GM12874 (cell line): ENCODE data around the gene TOMM20.

ENCODE experiments used
- TF ChIP-seq, protein P1 (sequence below): IDR thresholded peaks from 2 replicates; pipeline ENCODE4 v1.5.1; 2011; ENCODE audit warnings: low read depth, mild to moderate bottlenecking, control low read depth, low read length, moderate library complexity; ENCODE audit not compliant: insufficient read depth

The TOMM20 gene

DNA sequence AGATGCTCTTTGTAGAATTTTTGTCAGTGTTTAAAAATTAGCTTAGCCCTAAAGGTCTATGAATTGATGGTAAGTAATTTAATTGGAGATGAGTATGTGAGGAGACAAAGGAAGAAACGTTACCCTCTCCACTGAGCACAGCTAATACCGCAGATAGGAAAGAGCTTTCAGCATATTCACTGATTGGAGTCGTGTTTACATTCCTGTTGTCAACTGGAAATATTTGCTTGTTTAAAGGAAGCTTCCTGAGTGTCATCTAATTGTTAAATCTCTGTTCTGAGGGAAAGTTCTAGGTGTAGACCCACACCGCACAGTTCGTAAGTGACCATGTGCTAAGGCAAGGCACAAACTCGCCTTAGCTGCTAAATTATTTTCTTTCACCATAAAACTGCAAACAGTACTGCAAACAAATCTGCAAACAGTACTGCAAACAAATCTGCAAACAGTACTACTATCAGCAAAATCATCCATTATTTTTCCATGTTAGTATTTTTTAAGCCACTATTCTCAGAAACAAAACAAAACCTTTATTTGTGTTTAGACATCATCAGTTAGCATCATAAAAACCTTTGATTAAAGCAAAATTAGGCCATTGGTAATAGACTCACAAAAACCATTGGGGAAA lies 32.6 kb downstream of the TOMM20 start:
- TF ChIP-seq, protein P1, sequence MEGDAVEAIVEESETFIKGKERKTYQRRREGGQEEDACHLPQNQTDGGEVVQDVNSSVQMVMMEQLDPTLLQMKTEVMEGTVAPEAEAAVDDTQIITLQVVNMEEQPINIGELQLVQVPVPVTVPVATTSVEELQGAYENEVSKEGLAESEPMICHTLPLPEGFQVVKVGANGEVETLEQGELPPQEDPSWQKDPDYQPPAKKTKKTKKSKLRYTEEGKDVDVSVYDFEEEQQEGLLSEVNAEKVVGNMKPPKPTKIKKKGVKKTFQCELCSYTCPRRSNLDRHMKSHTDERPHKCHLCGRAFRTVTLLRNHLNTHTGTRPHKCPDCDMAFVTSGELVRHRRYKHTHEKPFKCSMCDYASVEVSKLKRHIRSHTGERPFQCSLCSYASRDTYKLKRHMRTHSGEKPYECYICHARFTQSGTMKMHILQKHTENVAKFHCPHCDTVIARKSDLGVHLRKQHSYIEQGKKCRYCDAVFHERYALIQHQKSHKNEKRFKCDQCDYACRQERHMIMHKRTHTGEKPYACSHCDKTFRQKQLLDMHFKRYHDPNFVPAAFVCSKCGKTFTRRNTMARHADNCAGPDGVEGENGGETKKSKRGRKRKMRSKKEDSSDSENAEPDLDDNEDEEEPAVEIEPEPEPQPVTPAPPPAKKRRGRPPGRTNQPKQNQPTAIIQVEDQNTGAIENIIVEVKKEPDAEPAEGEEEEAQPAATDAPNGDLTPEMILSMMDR = no peak

DNA sequence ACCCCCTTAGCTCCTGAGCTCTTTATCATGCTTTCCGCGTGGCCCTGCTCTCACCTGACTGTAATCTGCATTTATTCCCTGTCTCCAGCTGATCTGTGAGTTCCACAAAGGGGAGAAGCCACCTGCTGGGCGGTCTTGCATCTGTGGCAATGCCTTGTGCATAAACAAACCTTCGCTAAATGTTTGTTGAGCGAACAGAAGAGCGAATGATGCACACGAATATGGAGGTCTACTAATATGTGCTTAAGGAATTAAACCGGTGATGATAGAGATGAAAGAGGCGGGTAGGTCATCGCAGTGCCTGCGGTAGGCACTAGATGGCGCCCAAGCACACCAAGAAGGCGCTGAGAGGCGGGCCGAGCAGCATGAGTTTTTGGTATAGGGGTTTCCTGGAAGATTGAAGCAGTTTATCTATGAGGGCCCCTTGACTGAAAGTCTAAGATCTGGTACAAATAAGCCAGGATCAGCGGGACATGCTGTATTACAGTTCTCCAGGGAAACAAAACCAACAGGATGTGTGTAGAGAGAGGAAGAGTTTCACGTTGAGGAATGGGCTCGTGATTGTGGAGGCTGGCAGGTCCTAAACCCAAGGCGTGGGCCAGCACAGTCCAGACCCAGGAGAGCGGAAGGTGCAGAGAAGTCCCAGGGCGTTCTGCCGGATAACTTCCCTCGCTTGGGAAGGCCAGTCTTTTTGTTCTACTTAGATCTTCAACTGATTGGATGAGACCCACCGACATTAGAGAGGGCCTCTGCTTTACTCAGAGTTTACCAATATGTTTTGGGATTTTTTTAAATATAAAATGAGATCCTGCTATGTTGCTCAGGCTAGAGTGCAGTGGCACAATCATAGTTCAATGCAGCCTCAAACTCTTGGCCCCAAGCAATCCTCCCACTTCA lies 34.7 kb downstream of the TOMM20 start:
- TF ChIP-seq, protein P1 = peak; percentile 91

DNA sequence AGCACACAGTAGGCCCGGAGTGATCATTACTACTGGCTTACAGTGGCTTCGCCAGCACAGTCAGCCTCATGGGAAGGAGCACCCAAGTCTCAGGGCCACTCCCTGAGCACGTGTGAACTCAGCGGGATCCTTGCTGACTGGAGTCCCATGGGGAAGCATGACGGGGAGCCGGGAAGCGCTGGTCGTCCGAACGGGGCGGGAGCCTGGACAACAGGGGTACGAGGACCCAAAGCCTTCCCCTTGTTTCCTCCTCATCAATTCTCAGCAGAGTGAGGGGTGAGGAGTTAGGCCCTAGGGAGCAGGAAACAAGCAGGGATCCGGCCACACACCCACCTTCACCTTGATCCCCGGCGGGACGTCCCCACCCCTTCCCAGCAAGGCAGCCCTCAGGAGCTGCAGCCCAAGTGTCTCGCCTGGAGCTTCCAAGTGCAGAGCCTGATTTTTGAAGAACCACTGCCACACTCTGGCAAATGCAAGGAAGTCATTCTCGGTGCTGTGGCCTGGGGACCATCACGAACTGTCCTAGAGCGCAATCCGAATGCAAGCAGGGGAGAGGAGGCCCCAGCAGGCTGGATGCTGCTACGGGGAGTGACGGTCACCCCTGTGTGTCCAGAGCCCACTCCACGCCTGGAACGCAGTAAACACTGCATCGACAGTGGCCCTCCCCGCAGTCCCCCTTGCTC lies 35.5 kb downstream of the TOMM20 start:
- TF ChIP-seq, protein P1 = peak; percentile 19; the same call in 1 of the 2 replicates

DNA sequence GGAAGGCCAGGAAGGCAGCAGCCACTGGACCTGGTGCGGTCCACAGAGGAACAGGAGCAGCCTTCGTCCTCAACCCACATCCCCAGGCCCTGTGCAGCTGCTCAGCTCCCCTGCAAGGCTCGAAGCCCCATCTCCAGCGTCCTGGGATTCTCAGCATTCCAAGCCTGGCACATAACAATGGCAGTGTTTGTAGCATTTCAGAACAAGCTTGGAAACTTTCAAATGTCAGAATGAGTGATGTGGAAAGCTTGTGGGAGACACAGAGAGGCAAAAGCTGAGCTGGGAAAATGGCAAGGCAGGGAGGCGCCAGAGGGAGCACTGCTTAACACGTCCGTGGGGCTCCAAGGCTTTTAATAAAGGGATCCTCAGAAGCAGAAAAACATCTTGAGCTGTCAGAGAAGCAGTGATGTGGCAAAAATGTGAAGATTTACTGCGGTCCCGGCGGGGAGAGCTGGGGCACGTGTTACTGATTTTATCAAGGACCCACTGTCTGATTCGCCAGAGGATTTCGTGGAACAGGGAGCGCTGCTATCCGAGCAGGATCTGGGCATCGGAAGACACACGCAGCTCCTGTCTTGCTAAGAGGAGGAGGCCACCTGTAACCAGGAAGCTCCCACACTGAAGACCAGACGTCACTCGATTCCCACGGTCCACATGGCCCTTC lies 38.1 kb downstream of the TOMM20 start:
- TF ChIP-seq, protein P1 = no peak

DNA sequence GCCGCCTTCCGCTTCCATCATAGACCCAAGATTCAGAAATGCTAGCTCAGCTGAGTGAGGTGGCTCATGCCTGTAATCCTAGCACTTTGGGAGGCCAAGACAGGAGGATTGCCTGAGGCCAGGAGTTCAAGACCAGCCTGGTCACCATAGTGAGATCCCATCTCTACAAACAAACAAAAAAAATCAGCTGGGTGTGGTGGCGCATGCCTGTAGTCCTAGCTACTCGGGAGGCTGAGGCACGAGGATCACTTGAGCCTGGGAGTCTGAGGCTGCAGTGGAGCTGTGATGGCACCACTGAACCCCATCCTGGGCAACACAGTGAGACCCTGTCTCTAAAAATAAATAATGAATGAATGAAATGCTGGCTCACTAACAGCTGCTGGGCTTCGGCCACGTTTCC lies 39.7 kb downstream of the TOMM20 start:
- TF ChIP-seq, protein P1 = no peak

DNA sequence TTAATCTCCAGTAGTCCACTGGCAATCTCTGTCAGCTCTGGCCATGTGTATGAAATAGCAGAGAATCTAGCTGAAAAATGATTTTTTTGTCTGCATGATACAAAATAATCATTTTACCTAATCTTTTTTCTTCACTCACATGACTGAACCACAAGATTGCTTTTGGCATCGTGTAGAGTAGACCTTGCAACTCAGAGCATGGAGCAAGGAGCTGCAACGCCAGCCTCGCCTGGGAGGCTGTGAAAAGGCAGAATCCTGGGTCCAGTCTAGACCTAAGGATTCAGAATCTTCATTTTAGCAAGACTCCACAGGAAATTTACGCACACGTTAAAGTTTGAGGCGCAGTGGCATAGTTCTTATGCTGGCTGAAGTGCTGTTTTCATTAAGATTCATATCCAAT lies 40.2 kb downstream of the TOMM20 start:
- TF ChIP-seq, protein P1 = no peak

DNA sequence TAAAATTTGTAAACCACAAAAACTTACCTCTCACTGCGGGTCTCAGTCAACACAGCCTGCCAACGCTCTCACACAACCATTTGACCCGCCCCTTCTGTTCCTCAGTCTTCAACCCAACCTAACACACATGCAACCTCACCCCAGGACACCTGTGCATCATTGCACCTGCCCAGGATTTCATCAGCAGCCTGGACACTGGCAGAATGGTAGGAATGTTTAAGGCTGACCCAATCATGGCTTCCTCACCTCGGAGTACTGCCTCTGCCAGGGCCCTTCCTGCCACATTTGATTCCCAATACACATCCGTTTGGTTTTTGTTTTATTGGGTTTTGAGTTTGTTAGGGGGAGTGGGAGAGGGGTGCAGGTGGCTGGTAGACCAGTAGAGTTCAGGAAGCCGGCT lies 40.7 kb downstream of the TOMM20 start:
- TF ChIP-seq, protein P1 = no peak
